Esophagus squamous epithelium (tissue), 4 donors: ENCODE data around the gene SCAMP5.

Experiments used
- CTCF ChIP-seq, 6 experiments: fragments of 450-650 bp in 4 of 6; fragments of 200-600 bp in 2 of 6; sonication (generic) in 2 of 6; IDR thresholded peaks; one replicate each; pipeline ENCODE4 v1.5.1; 2016 to 2019; ENCODE audit warnings: antibody characterized with exemption in 6 of 6, mild to moderate bottlenecking in 4 of 6, moderate library complexity in 4 of 6
- POLR2A ChIP-seq, 4 donors: fragments of 450-650 bp; IDR thresholded peaks; one replicate each; pipeline ENCODE4 v1.6.1; 2017; ENCODE audit warnings: antibody characterized with exemption in 4 of 4, mild to moderate bottlenecking in 4 of 4, moderate library complexity in 3 of 4

GRCh38 chr15:74954515-74954914 lies 40.8 kb upstream of the SCAMP5 start:
- TF ChIP-seq CTCF (IDR thresholded peaks at IDR 0.05) (no peak), POLR2A (IDR thresholded peaks at IDR 0.05) (no peak)
